Rectal smooth muscle tissue (tissue), 1 donor: ENCODE data around the gene ZBTB40.

Experiments used
- H3K27ac ChIP-seq: one replicate; pipeline ENCODE4 v1.7.0; 2013; ENCODE audit warnings: low read depth, low read length, inconsistent platforms
- H3K27me3 ChIP-seq: one replicate; pipeline ENCODE4 v1.7.0; 2013; ENCODE audit warnings: low read length; ENCODE audit not compliant: control insufficient read depth, insufficient read depth
- H3K36me3 ChIP-seq: one replicate; pipeline ENCODE4 v1.7.0; 2013; ENCODE audit warnings: low read length; ENCODE audit not compliant: control insufficient read depth, insufficient read depth
- H3K4me1 ChIP-seq: one replicate; pipeline ENCODE4 v1.7.0; 2013; ENCODE audit warnings: low read length; ENCODE audit not compliant: control insufficient read depth, insufficient read depth
- H3K4me3 ChIP-seq: one replicate; pipeline ENCODE4 v1.7.0; 2013; ENCODE audit warnings: low read length
- H3K9ac ChIP-seq: one replicate; pipeline ENCODE4 v1.7.0; 2013; ENCODE audit warnings: low read length

Gene ZBTB40

DNA sequence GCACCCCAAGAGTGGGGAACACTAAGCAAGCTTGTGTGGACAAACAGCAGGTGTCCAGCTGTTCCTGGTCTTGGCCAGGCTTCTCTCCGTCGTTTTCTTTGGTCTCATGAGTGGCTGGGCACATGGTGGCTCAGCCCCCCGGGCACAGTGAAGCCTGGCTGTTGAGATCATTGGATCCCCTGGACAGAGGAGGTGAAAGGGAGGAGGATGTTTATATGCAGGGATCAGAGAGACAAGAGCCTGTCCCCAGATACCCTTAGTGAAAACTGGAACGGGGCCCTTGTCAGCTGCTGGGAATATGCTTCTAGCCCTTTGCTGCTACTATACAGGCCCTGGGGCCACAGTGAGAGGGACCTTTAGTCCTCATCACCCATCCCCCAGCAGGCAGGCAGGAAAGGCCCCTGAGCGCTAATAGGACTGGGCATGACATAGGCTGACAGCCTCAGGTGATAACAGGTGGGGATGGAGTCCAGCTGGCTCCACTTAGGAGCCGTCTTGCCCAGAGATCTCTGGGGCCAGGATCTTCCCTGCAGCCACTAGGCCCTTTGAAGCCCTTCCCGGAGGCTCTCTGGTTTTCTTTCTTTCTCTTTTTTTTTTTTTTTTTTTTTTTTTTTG is 128.0 kb downstream of the ZBTB40 start:
- no peaks in the 10 kb centered on the region for H3K4me1 ChIP-seq
- no peaks in the 10 kb centered on the region for H3K36me3 ChIP-seq
- H3K9ac ChIP-seq, result no peak overlapping the region
- H3K4me3 ChIP-seq, result no peak overlapping the region
- H3K27ac ChIP-seq, result no peak overlapping the region
- no peaks in the 10 kb centered on the region for H3K27me3 ChIP-seq
